Activated T-cell treated with anti-CD3 and anti-CD28 coated beads, Interleukin-2, amount 50 U/mL, for 48 hours (primary cell): ENCODE data around the gene GAD1.

Experiments used
- DNase-seq, 2 experiments: peaks; one replicate each; pipeline ENCODE4 v3.0.0-alpha.2; 2020

GAD1 gene

DNA sequence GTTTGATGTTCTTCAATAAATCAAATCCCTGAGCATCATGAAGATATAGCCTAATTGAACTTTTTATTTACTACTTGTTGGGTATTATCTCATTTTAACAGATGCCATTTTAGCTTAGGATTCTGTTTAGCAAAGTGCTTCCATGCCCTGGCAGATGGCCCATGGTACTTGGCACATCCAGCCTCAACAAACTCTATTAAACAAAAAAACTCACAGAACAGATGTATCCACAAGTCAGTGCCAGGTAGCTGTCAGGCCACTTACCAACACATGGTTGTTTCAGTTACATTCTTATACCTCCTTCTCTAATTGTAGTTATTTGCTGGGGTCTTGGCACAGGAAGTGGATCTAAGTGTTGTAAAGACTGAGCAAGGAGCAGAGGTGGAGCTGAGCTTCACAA, 29.6 kb downstream of the GAD1 start:
- DNase-seq = no peak

GRCh38 chr2:170847716-170848115, 31.0 kb downstream of the GAD1 start:
- DNase-seq = no peak

- no peak for DNase-seq
These were observed 31.9 kb downstream of the GAD1 start for GRCh38 chr2:170848587-170848986.

GRCh38 chr2:170850251-170850650, 33.6 kb downstream of the GAD1 start:
- DNase-seq = no peak

DNA sequence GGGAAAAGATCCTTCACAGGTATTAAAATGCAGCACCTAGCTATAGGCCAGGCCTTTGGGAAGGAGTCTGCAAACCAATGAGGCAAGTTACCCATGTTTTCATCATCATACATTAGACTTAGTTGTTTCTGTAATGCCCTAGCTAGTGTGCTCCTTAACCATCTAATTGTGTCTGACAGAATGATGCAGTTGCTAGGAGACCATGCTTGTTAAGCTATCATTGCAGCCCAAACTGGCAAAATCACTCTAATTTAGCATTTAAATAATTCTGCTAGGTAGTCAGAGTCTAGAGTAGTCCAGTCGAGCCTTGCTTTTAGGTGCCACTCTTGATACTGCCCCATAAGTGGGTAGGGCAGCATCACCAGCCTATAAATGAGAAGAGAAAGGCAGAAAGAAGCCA, 34.9 kb downstream of the GAD1 start:
- no peak for DNase-seq

- DNase-seq = no peak
These were observed 39.4 kb downstream of the GAD1 start for GRCh38 chr2:170856066-170856465.

DNA sequence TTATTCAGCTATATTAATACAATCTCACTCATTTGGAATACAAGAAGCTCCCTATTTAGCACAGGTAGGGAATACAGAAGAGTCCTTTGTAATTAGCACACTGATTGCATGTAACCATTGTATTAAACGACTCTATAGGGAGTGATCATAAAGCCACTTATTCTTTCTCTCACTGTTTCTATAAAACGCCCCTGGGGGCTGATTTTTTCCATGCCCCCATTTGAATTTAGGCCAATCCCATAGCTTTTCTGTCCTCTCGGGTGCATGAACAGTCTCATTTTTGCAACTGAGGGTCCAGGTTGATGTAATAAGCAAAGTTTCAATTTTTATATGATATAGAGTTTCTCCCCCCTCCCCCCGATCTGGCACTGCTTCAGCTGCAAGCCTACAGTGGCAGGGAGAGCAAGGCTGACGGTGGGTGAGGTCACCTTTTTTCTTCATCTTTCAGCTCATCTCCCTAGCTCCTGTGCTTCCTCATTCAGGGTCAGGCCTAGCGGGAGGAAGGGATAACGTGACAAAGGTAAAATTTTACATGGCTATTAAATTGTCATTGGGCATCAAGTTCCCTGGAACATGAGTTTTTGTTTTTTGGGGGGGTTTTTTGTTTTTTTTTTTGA, 45.7 kb downstream of the GAD1 start:
- no peak for DNase-seq

DNA sequence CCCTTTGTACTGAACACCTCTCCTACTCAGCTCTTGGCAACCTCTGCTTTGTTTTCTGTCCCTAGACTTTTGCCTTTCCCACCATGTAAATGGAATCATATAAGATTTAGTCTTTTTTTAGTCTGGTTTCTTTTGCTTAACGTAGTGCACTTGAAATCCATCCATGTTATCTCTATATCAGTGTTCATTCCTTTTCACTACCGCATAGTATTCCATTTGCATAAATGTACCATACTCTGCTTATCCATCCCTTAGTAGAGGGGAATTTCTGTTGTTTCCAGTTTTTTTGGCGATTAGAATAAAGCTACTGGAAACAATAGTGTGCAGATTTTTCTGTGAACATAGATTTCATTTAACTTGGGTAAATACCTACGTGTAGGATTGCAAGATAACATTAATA, 46.4 kb downstream of the GAD1 start:
- DNase-seq = no peak

DNA sequence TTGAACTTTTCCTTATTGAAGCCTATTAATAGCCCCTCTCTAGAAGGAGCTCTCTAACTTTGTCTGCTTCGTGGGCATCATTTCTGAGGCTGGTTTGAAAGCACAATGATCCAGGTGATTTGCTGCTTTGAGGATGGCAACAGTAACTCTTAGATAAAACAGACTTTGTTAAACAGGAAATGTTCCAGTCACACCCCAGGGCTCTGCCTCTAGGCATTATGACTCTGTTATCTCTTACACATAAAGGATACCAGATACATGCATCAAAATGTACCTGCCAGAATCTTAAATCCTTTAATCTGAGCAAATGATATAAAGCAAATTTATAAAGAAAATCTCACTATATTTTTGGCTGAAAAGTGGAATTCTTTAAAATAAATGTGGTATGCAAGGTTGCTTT, 52.3 kb downstream of the GAD1 start:
- no peak for DNase-seq

DNA sequence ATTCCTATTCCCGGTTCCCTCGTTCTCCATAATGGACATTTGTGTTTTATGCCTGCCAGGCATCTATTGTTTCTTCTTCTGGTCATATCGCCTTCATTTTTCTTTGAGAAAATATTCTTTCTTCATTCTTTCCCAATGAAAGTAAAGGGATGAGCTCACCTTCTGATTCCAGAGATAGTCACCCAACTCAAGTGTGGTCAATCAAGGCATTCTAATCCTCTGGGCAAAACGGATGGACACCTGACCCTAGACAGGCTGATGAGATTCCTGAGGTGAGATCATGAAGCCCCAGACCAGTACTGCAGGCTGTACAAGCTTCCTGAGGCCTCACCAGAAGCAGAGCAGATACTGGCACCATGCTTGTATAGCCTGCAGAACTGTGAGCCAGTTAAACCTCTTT, 52.8 kb downstream of the GAD1 start:
- DNase-seq = no peak

DNA sequence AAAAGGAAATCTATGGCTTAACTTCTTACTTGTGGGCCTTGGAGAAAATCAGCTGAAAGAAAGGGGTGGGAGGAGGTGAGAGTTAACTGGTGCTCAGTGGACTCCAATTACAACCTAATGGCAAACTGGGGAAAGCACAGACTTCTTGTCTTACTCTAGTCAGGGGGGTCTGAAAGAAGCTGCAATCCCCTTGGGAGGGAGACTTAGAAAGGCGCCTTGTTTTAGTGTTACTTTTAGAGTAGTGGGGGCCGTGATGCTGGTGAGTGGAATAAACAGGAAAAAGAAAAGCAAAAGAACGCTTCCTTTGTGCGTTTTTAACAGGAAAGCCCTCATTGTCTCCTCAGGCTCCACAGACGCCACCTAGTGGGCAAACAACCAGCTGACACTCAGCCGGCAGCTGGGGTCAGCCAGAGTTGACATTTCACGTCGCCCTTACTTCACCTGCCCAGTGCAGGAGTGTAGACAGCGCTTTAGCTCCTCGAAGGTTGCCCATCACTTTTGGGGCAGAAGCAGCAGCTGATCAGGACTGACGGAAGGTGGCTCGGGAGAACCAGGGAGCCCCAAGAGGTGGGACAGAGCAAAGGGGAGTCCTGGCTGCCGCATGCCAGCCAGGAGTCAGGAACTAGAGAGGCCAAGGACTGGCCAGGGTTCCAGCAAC, 56.5 kb downstream of the GAD1 start:
- peak; percentile 87 to 90 for DNase-seq

GRCh38 chr2:170878066-170878465, 61.4 kb downstream of the GAD1 start:
- no peak for DNase-seq

- no peak for DNase-seq
These were observed 61.8 kb downstream of the GAD1 start for GRCh38 chr2:170878505-170878904.

- no peak for DNase-seq
These were observed 65.2 kb downstream of the GAD1 start for GRCh38 chr2:170881840-170882239.

GRCh38 chr2:170882758-170883157, 66.1 kb downstream of the GAD1 start:
- DNase-seq = no peak

- no peak for DNase-seq
These were observed 67.0 kb downstream of the GAD1 start for GRCh38 chr2:170883683-170884082.

DNA sequence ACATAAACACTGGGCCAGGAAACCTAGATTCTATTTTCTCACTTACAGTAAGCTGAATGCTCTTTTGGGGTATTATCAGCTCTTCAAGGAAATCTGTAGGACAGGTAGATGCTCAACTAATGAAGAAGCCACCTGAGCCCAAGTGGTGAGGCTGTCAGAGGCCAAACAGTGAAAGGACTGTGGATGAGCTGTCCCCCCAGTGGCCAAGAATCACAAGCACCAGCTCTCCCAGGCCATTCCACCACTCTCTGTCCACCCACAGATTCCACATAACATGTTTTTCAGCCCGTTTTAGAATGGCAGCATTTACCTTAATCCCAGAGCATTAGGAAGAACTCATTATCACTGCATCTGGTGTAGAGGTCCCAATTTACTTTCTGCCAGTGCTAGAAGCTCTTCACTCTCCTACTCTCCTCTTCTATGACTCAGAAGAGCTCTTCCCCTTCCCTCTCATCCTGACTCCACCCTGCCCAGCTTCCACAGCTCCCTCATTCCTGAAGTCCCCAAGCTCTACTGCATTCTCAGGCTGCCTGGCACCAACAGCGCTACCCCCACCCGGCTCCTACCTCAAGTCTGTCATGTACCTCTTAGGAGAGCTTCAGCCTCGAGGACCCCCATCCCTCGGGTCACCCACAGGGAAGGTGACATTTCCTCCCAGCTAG, 68.6 kb downstream of the GAD1 start:
- no peak for DNase-seq

GRCh38 chr2:170886386-170886785, 69.7 kb downstream of the GAD1 start:
- DNase-seq = no peak

DNA sequence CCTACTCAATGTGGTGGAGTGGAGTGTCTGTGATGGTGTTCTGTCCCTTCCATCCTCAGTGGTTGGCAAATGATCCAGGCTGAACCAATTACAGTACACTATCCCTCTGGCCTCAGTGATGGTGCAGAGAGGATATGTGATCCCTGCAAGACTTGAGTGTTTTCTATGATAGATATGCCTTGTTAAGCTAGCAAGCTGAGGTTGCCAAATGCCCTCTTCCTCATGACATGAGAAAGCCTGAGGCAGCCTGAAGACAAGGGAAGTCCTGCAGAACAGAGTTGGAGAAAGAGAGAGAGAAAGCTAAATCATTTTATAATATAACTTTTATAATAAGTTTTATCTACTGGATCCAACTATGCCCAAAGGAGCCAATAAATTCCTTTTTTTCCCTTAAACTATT, 70.8 kb downstream of the GAD1 start:
- DNase-seq = no peak

- no peak for DNase-seq
These were observed 71.2 kb downstream of the GAD1 start for GRCh38 chr2:170887896-170888295.

- no peak for DNase-seq
These were observed 75.2 kb downstream of the GAD1 start for GRCh38 chr2:170891893-170892292.

DNA sequence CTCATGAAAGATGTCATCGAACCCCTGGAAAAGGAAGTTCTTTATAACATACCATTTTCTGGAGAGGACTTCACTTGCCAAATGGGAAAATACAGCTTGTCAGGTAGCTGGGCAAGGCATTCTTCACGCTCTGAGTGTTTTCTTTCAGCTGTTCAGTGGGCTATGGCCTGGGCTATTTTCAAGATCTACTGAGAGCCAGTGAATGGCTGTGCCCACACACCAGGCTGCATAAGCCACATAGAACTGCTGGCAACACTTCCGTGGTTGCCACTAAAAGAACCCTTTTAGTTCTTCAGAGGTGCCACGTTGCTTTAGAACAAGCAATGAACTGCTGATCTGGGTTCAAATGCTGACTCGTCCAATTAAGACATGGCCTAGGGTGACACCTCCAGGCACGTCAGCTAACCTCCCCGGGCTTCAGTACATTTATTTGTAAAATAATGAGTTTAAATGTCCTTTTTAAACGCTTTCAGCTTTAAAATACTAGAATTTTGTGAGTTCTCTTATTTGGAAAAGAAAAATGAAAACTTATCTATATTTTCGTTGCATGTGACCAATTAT, 75.8 kb downstream of the GAD1 start:
- DNase-seq = no peak

- no peak for DNase-seq
These were observed 78.5 kb downstream of the GAD1 start for GRCh38 chr2:170895023-170895757.

- no peak for DNase-seq
These were observed 79.9 kb downstream of the GAD1 start for GRCh38 chr2:170896622-170897021.
